ENCODE results near the gene CSN3. TPM values are rescaled to one million over a fixed set of nuclear protein-coding genes. Genes with fewer than 3 reads are reported as not detected.

The CSN3 gene, protein sequence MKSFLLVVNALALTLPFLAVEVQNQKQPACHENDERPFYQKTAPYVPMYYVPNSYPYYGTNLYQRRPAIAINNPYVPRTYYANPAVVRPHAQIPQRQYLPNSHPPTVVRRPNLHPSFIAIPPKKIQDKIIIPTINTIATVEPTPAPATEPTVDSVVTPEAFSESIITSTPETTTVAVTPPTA
- total RNA-seq: not detected in 2 replicates

GRCh38 chr4:70242297-70242696, at the start of gene CSN3:
Gene CSN3 (plus strand): TSS chr4:70242597. CDS start chr4:70244820, 2,223 bp downstream.

GRCh38 chr4:70195425-70195824, 47.0 kb upstream of the CSN3 start, which contains the start of gene ODAM:
Gene ODAM (plus strand): TSS chr4:70195725. CDS start chr4:70196544, 819 bp downstream.

DNA sequence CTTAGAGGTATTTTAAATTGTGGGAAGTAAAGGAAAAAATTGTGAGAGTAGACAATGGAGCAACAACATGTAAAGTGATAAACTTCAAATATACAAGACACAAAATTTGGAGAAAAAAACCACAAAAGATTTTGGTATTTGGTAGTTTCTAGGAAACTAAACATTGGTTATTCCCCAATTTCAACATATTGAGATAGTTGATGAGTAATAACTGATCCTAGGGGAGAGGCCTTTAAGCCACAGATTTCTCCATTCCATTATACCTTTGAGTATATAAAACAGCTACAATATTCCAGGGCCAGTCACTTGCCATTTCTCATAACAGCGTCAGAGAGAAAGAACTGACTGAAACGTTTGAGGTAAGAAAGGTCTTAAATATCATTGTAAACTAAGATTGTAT, 16.6 kb upstream of the CSN3 start, which contains the start of gene FDCSP:
TSS of gene FDCSP (plus strand) at position 301 of the 400 bp plus-strand sequence. CDS start 5,071 bp downstream, outside the sequence.

Other genes with a start within 250 kb of the CSN3 start
- gene STATH, start 246.6 kb upstream of the CSN3 start, total RNA-seq: not detected in 2 replicates
- not detected in 2 replicates for gene HTN3, start 214.1 kb upstream of the CSN3 start, total RNA-seq
- gene HTN1, start 192.2 kb upstream of the CSN3 start, total RNA-seq: not detected in 2 replicates
- not detected in 2 replicates for gene PRR27, start 88.4 kb upstream of the CSN3 start, total RNA-seq
- not detected in 2 replicates for gene ODAM, start 46.9 kb upstream of the CSN3 start, total RNA-seq
- not detected in 2 replicates for gene FDCSP, start 16.5 kb upstream of the CSN3 start, total RNA-seq
- gene CABS1, start 92.4 kb downstream of the CSN3 start, total RNA-seq: not detected in 2 replicates
- gene SMR3A, start 118.2 kb downstream of the CSN3 start, total RNA-seq: not detected in 2 replicates
- not detected in 2 replicates for gene SMR3B, start 140.5 kb downstream of the CSN3 start, total RNA-seq
- gene OPRPN, start 155.3 kb downstream of the CSN3 start, total RNA-seq: not detected in 2 replicates
- not detected in 2 replicates for gene MUC7, start 229.6 kb downstream of the CSN3 start, total RNA-seq

Data from uterine smooth muscle cell (primary cell).